NB4 (cell line): Measurements from ENCODE around the gene ACCSL.

Experiments
- DNase-seq: peaks from one replicate; pipeline ENCODE4 v3.0.0; 2010; ENCODE audit warnings: low read depth
- H3K4me3 ChIP-seq: one replicate; pipeline ENCODE4 v1.5.1; 2011; ENCODE audit warnings: mild to moderate bottlenecking, low read depth, low read length, moderate library complexity
- CTCF ChIP-seq: IDR thresholded peaks from one replicate; pipeline ENCODE4 v1.5.1; 2012; ENCODE audit warnings: low read depth, low read length
- MAX ChIP-seq: IDR thresholded peaks from 2 replicates; pipeline ENCODE4 v1.6.1; 2011; ENCODE audit warnings: low read depth, low read length
- MYC ChIP-seq: IDR thresholded peaks from 2 replicates; pipeline ENCODE4 v1.6.1; 2011; ENCODE audit warnings: low read depth, low read length
- POLR2A ChIP-seq: IDR thresholded peaks from 2 replicates; pipeline ENCODE4 v1.6.1; 2011; ENCODE audit warnings: mild to moderate bottlenecking; ENCODE audit not compliant: insufficient read length; ENCODE audit errors: extremely low read depth

ACCSL gene

GRCh38 chr11:44080951-44081350, 33.2 kb downstream of the ACCSL start:
- TF ChIP-seq CTCF = no peak
- TF ChIP-seq POLR2A = no peak
- TF ChIP-seq MYC = no peak
- no peak for TF ChIP-seq MAX

GRCh38 chr11:44082645-44083044, 34.9 kb downstream of the ACCSL start:
- no peak for DNase-seq
- TF ChIP-seq POLR2A (no peak), CTCF (no peak), MYC (no peak), MAX (no peak)
- no peak overlapping the region for H3K4me3 ChIP-seq

More at GRCh38 chr11:44080951-44081350, 33.2 kb downstream of the ACCSL start:
- no peak overlapping the region for H3K4me3 ChIP-seq
- no peak for DNase-seq

GRCh38 chr11:44083433-44083832, 35.7 kb downstream of the ACCSL start:
- TF ChIP-seq POLR2A = no peak
- no peak overlapping the region for H3K4me3 ChIP-seq
- no peak for DNase-seq

GRCh38 chr11:44083906-44084305, 36.1 kb downstream of the ACCSL start:
- no peak overlapping the region for H3K4me3 ChIP-seq
- DNase-seq = no peak
- TF ChIP-seq MYC (no peak), CTCF (no peak), POLR2A (no peak), MAX (no peak)

- no peak for DNase-seq
- H3K4me3 ChIP-seq = no peak overlapping the region
- TF ChIP-seq MAX (no peak), CTCF (no peak), MYC (no peak), POLR2A (no peak)
Observed at GRCh38 chr11:44085330-44085729, 37.5 kb downstream of the ACCSL start.

- no peak for DNase-seq
- H3K4me3 ChIP-seq = no peak overlapping the region
- TF ChIP-seq MAX = no peak
- TF ChIP-seq POLR2A = no peak
- TF ChIP-seq CTCF = no peak
- TF ChIP-seq MYC = no peak
Observed at GRCh38 chr11:44088377-44088776, 40.6 kb downstream of the ACCSL start.
